GM19193 (cell line): ENCODE data around the gene DNAJC6.

Source experiments
- POLR2A ChIP-seq: IDR thresholded peaks from 4 replicates; pipeline ENCODE4 v1.6.1; 2011; ENCODE audit not compliant: insufficient read depth, insufficient read length; ENCODE audit errors: extremely low read depth

DNAJC6 gene

GRCh38 chr1:65362545-65362944, 53.2 kb downstream of the DNAJC6 start:
- TF ChIP-seq POLR2A, result no peak

DNA sequence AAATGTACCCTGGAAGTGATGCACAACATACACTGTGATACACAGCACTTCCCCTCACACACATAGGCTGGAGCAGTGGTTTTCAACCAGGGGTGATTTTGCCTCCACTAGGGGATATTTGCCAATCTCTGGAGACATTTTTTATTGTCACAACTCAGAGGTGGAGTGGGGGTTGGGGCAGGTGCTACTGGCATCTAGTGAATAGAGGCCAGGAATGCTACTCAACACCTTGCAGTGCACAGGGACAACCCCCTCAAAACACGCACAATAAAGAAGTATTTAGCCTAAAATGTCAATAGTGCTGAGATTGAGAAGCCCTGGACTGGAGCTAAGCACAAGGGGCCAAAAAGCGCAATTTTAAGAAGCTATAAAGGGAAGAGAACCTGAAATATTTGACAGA, 54.1 kb downstream of the DNAJC6 start:
- TF ChIP-seq POLR2A, result no peak

- no peak for TF ChIP-seq POLR2A
Measured at GRCh38 chr1:65368403-65368802, 59.1 kb downstream of the DNAJC6 start.

DNA sequence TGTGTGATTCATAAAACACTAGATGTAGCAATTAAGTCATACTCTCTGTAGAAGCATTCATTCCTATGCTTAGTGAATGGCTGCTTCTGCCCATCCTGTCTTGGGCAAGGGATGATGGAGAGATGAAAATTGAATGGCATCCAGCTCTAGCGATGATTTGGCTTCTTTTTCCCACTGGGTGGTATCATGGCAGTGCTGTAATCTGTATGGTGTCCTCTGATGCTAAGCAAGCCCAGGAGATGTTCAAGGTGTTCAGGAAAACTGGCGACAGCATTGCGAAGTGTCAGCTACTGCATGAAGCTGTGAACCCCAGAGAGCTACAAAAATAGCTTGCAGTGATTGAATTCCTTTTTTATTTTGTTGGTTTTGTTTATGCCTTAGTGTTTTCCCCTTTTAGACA, 62.2 kb downstream of the DNAJC6 start:
- no peak for TF ChIP-seq POLR2A

- TF ChIP-seq POLR2A, result no peak
Measured at GRCh38 chr1:65372557-65372956, 63.2 kb downstream of the DNAJC6 start.

DNA sequence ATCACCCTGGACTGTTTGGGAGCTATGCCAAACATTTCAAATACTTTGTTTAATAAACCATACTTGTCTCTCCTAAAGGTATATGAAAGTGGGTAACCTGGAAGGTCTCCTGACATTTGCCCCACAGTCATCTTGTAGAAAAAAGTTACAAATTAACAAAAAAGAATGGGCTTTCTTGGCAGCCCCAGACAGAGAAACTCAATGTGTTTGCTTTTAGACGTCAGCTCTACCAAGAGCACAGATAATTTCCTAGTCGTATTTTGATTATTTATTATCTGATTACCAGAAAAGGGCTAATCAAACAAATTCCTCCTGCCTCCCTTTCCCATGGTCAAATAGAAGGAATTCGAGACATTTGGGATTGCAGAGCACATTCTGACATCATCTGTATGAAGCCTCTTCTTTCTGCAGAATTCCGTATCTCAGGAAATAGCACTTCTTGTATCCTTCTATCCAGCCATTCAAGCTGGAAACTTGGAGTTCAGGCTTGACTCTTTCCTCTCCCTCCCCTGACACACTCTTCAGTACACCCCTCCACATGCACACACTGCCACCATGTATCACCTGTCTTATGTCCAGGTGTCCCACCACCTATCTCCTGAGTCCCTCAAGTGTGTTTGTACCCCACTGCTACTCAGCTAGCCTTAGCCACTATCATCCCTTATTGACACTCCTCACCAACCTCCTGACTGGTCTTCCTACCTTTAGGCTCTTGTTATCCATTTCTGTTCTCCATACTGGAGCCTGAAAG, 68.3 kb downstream of the DNAJC6 start:
- no peak for TF ChIP-seq POLR2A

DNA sequence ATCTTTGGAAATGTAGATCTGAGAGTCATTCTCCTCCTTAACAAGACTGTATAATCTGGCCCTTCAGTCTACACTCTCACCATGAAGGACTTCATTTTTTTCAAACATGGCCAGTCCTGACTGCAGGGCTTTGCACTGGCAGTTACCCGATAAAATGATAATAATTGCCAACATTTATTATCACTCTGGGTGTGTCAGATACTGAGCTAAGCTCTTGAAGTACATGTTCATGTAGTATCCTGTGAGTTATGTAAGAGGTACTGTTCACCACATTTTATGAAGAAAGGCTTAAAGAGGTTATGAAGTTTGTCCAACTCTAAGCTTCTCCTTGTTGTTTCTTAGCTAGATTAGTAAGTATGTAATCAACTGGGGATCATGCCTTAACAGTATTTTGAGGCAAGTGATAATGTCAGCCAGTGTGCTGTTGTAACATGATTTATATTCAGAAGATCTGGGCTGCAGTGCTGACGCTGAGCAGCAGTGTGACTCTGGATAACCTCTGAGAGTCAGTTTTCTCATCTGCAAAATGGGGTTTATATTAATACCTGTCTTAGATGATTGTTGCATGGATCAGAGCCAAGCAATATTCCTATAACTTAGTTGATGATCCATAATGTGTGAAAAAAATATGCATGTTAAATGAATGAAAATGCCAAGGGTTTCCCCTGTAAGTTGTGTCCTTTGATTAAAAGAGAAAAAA, 69.1 kb downstream of the DNAJC6 start:
- no peak for TF ChIP-seq POLR2A

GRCh38 chr1:65386439-65386838, 77.1 kb downstream of the DNAJC6 start:
- no peak for TF ChIP-seq POLR2A

- no peak for TF ChIP-seq POLR2A
Measured at GRCh38 chr1:65387821-65388220, 78.5 kb downstream of the DNAJC6 start.

- no peak for TF ChIP-seq POLR2A
Measured at GRCh38 chr1:65388908-65389695, 79.8 kb downstream of the DNAJC6 start.

DNA sequence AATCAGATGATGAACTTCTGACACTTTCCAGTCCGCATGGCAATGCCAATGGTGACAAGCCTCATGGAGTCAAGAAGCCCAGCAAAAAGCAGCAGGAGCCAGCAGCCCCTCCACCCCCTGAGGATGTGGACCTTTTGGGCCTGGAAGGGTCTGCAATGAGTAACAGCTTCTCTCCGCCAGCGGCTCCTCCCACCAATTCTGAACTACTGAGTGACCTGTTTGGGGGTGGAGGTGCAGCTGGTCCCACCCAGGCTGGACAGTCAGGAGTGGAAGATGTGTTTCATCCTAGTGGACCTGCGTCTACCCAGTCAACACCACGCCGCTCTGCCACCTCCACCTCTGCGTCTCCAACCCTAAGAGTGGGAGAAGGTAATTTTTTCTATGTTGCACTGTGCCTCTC, 83.2 kb downstream of the DNAJC6 start:
- no peak for TF ChIP-seq POLR2A

GRCh38 chr1:65393347-65393746, 84.0 kb downstream of the DNAJC6 start:
- TF ChIP-seq POLR2A, result no peak

- no peak for TF ChIP-seq POLR2A
Measured at GRCh38 chr1:65393928-65394327, 84.6 kb downstream of the DNAJC6 start.

DNA sequence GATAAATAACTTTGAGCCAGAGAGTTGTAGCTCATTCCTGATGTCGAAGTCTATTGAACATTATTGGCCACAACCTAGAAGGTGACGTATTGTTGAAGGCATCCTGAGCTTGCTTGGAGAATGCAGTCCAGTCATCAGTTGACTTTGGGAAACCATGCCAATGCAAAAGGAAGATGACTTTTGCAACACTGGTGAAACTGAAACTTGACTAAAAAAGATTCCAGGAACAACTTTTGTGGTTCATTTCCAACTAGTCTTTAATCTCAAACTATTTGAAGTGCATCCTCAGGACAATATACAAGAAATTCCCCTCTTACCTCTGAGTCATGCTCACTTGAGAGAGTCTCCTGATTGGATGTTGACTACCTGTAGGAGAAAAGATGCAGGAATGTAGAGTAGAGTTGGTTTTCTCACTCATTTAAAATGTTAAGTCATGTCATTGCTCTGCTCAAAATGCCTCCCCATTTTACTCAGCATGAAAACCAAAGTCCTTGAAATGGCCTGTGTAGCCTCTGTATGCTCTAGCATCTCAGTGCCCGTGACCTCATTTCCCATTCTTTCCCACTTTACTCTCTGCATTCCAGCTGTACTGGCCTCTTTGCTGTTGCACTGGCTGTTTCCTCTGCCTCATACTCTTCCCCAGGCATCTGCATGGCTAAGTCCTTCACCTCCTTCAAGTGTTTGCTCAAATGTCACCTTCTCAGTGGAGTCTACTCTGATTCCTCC, 86.7 kb downstream of the DNAJC6 start:
- TF ChIP-seq POLR2A, result no peak

DNA sequence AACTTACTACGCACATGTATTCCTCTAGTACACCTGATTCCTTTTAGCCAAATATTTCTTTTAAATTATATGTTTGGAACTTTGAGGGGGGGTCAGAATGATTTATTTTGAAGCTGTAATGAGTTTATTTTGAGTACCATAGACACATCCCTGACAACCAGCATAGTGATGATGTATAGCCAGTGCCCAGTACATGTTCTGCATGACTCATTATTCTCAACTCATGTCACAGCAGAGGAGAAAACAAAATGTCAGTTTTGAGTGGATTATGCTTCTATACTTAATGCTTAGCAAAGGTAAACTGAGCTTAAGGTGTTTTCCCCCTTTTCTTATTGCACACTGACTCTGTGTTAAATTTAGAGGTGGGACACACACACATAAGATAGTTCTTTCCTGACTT, 88.7 kb downstream of the DNAJC6 start:
- TF ChIP-seq POLR2A, result no peak
